Parathyroid adenoma (tissue), 2 donors: ENCODE results near the gene TRAPPC4.

ENCODE experiments used
- H2AFZ ChIP-seq: fragments of 300-600 bp; sonication (generic); one replicate; pipeline ENCODE4 v1.7.0; 2017; ENCODE audit warnings: antibody characterized with exemption, mild to moderate bottlenecking
- H3K27ac ChIP-seq: fragments of 300-600 bp; sonication (generic); one replicate; pipeline ENCODE4 v1.7.0; 2017
- H3K27me3 ChIP-seq: fragments of 300-600 bp; sonication (generic); one replicate; pipeline ENCODE4 v1.7.0; 2017; ENCODE audit warnings: low read length; ENCODE audit not compliant: control insufficient read depth, insufficient read depth
- H3K36me3 ChIP-seq: fragments of 300-600 bp; sonication (generic); one replicate; pipeline ENCODE4 v1.7.0; 2017; ENCODE audit warnings: low read length; ENCODE audit not compliant: control insufficient read depth, insufficient read depth
- H3K4me1 ChIP-seq: fragments of 300-600 bp; sonication (generic); one replicate; pipeline ENCODE4 v1.7.0; 2017; ENCODE audit warnings: control low read depth
- H3K4me2 ChIP-seq: fragments of 300-600 bp; sonication (generic); one replicate; pipeline ENCODE4 v1.7.0; 2017; ENCODE audit warnings: low read length
- H3K4me3 ChIP-seq: fragments of 300-600 bp; sonication (generic); one replicate; pipeline ENCODE4 v1.7.0; 2017; ENCODE audit warnings: low read depth, low read length
- H3K79me2 ChIP-seq: fragments of 300-600 bp; sonication (generic); one replicate; pipeline ENCODE4 v1.7.0; 2017; ENCODE audit warnings: control low read depth
- H3K9ac ChIP-seq: fragments of 300-600 bp; sonication (generic); one replicate; pipeline ENCODE4 v1.7.0; 2017; ENCODE audit warnings: mild to moderate bottlenecking
- H3K9me3 ChIP-seq: fragments of 300-600 bp; sonication (generic); one replicate; pipeline ENCODE4 v1.7.0; 2017; ENCODE audit warnings: low read length; ENCODE audit not compliant: control insufficient read depth
- TF ChIP-seq, protein P1 (sequence below): fragments of 300-600 bp; sonication (generic); IDR thresholded peaks from one replicate; pipeline ENCODE4 v1.7.0; 2017; ENCODE audit warnings: antibody characterized with exemption, mild to moderate bottlenecking
- donor health status: primary hyperparathyroidism.

TRAPPC4 gene

GRCh38 chr11:119044708-119045107 is 26.1 kb downstream of the TRAPPC4 start:
- H3K4me3 ChIP-seq = no peak overlapping the region
- no peaks in the 10 kb centered on the region for H3K4me1 ChIP-seq
- no peak overlapping the region for H3K4me2 ChIP-seq
- TF ChIP-seq, protein P1, sequence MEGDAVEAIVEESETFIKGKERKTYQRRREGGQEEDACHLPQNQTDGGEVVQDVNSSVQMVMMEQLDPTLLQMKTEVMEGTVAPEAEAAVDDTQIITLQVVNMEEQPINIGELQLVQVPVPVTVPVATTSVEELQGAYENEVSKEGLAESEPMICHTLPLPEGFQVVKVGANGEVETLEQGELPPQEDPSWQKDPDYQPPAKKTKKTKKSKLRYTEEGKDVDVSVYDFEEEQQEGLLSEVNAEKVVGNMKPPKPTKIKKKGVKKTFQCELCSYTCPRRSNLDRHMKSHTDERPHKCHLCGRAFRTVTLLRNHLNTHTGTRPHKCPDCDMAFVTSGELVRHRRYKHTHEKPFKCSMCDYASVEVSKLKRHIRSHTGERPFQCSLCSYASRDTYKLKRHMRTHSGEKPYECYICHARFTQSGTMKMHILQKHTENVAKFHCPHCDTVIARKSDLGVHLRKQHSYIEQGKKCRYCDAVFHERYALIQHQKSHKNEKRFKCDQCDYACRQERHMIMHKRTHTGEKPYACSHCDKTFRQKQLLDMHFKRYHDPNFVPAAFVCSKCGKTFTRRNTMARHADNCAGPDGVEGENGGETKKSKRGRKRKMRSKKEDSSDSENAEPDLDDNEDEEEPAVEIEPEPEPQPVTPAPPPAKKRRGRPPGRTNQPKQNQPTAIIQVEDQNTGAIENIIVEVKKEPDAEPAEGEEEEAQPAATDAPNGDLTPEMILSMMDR = no peak
- no peaks in the 10 kb centered on the region for H3K9me3 ChIP-seq
- no peak overlapping the region for H3K9ac ChIP-seq
- H3K36me3 ChIP-seq = no peaks in the 10 kb centered on the region
- no peaks in the 10 kb centered on the region for H3K79me2 ChIP-seq
- no peak overlapping the region for H3K27ac ChIP-seq
- no peaks in the 10 kb centered on the region for H3K27me3 ChIP-seq
- H2AFZ ChIP-seq = no peak overlapping the region

GRCh38 chr11:119046489-119046888 is 27.9 kb downstream of the TRAPPC4 start:
- Histone ChIP-seq H3K4me1 (no peaks in the 10 kb centered on the region), H3K9me3 (no peaks in the 10 kb centered on the region), H3K36me3 (no peaks in the 10 kb centered on the region), H2AFZ (no peak overlapping the region), H3K4me3 (no peak overlapping the region), H3K9ac (no peak overlapping the region), H3K27ac (no peak overlapping the region), H3K27me3 (no peaks in the 10 kb centered on the region), H3K79me2 (no peaks in the 10 kb centered on the region), H3K4me2 (no peak overlapping the region)
- TF ChIP-seq, protein P1 = no peak

DNA sequence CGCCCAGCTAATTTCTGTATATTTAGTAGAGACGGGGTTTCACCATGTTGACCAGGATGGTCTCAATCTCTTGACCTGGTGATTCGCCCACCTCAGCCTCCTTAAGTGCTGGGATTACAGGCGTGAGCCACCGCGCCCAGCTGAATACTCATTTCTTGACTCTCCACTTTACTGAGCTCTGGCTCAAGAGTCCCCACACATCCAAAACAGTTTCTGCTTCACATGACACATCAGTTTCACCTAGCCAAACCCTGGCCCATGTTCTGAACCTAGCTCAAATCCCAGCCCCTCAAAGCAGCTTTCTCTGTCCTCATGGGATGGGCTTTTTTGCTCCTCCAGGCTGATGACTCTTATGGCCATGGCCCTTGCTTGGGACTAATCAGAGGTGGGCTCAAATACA is 28.6 kb downstream of the TRAPPC4 start:
- TF ChIP-seq, protein P1 = no peak
- no peak overlapping the region for H3K4me3 ChIP-seq
- H2AFZ ChIP-seq = no peak overlapping the region
- no peaks in the 10 kb centered on the region for H3K4me1 ChIP-seq
- no peak overlapping the region for H3K4me2 ChIP-seq
- no peaks in the 10 kb centered on the region for H3K36me3 ChIP-seq
- no peaks in the 10 kb centered on the region for H3K9me3 ChIP-seq
- no peak overlapping the region for H3K27ac ChIP-seq
- H3K27me3 ChIP-seq = no peaks in the 10 kb centered on the region
- no peak overlapping the region for H3K9ac ChIP-seq
- H3K79me2 ChIP-seq = no peaks in the 10 kb centered on the region

- H3K27me3 ChIP-seq = no peaks in the 10 kb centered on the region
- H3K36me3 ChIP-seq = no peaks in the 10 kb centered on the region
- no peak overlapping the region for H3K9ac ChIP-seq
- TF ChIP-seq, protein P1 = no peak
- H3K4me1 ChIP-seq = no peaks in the 10 kb centered on the region
- no peak overlapping the region for H3K4me3 ChIP-seq
- no peak overlapping the region for H2AFZ ChIP-seq
- H3K9me3 ChIP-seq = no peaks in the 10 kb centered on the region
- no peak overlapping the region for H3K4me2 ChIP-seq
- no peak overlapping the region for H3K27ac ChIP-seq
- no peaks in the 10 kb centered on the region for H3K79me2 ChIP-seq
These were observed 30.1 kb downstream of the TRAPPC4 start for GRCh38 chr11:119048644-119049043.

- Histone ChIP-seq H2AFZ (no peak overlapping the region), H3K36me3 (no peaks in the 10 kb centered on the region), H3K27me3 (no peaks in the 10 kb centered on the region), H3K9ac (no peak overlapping the region), H3K4me1 (no peaks in the 10 kb centered on the region), H3K9me3 (no peaks in the 10 kb centered on the region), H3K4me2 (no peak overlapping the region), H3K4me3 (no peak overlapping the region), H3K27ac (no peak overlapping the region), H3K79me2 (no peaks in the 10 kb centered on the region)
- TF ChIP-seq, protein P1 = no peak
These were observed 30.5 kb downstream of the TRAPPC4 start for GRCh38 chr11:119049081-119049480.
